Measurements from ENCODE around the gene CAMTA1. TPM values are rescaled to one million over a fixed set of nuclear protein-coding genes. Genes with fewer than 3 reads are reported as not detected.

The CAMTA1 gene
- total and polyA plus RNA-seq, 4 donors, result 78.7 to 438 (median 173) TPM

DNA sequence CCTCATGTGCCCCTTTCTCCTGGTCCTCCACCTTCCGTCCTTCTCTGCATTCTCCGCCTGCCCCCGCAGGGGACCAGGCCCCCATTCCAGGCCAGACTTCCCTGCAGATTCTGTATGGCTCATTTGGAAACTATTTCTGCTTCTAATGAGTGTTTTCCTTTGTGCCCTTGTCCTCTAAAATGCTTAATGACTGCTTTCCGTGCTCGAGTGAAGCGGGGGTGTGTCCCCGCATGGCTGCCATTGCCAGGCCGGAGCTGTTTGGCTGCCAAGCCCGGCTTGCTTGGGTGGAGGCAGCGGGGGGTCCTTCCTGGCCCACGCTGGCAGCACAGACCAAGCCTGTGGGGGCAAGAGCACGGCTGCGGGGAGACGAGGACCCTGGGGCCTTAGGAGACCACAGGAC lies 686.6 kb downstream of the CAMTA1 start:
- H3K4me1 ChIP-seq (ENCODE audit: control insufficient read depth in 1 of 2, insufficient read depth in 2 of 2, low read length in 2 of 2), result peaks cover 0 to 1% of the 10 kb centered on the region in 2 donors
- no peaks in the 10 kb centered on the region for H3K9me3 ChIP-seq (ENCODE audit: control insufficient read depth, low read length)
- H3K27ac ChIP-seq (ENCODE audit: low read depth in 1 of 2, low read length in 2 of 2), result peak overlapping the region in 1 of 2 donors; percentile 67
- DNase-seq (no peak), ATAC-seq (ENCODE audit: low FRiP score) (no peak)
- H3K27me3 ChIP-seq (ENCODE audit: control insufficient read depth in 1 of 2, insufficient read depth in 2 of 2, low read length in 1 of 2), result no peaks in the 10 kb centered on the region
- H3K36me3 ChIP-seq (ENCODE audit: control insufficient read depth in 1 of 2, insufficient read depth in 2 of 2, low read length in 1 of 2), result no peaks in the 10 kb centered on the region
- WGBS, 2 donors, result 57 to 60% methylated on average over 14 of the region's 14 CpGs
- no peak overlapping the region for H3K4me3 ChIP-seq (ENCODE audit: low read length in 2 of 2)
- intact Hi-C loops (cut with DNase I), result no loop called here

DNA sequence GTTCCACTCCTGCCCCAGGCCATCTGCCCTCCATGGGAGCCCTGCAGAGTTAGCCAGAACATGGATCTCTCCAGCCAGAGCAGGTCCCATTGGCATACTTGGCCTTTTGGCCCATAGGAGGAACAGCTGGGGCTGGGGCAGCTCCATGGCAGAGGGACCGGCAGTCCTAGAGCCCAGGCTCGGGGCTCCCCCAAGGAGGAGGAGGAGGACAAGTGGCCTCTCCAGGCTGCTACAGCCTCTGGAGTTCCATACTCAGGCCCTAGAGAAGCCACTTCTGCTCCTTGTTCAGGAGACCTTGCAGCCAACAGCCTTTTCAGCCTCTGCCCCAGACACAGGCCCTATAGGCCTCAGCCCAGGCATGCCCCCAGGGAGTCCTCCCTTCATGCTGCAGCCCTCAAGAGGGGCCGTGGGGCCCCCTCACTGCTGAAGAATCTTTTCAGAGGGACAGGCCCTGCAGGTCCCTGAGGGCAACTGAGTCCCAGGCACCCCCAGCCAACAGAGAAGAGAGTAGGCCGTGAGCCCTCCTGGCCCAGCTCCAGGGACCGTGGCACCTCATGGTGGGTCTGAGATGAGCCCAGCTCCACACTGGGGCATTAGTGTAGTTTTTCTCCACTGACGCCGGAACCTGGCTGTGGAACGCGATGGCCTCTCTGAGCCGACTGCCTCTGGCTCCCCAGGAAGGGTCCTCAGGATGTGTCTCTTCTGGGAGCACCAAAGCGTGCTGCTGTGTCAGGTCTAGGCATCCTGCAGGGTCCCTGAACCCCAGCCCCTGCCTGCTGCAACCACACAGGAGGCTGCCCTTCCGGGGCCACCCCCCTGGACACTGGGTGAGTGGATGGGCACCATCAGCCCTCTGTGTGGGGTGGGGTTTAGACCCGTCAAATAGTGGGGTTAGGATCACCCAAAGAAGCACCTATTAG lies 688.2 kb downstream of the CAMTA1 start:
- 92 to 95% methylated on average over 13 of the region's 13 CpGs for WGBS, 2 donors
- Histone ChIP-seq H3K27me3 (ENCODE audit: control insufficient read depth in 1 of 2, insufficient read depth in 2 of 2, low read length in 1 of 2) (no peaks in the 10 kb centered on the region), H3K36me3 (ENCODE audit: control insufficient read depth in 1 of 2, insufficient read depth in 2 of 2, low read length in 1 of 2) (no peaks in the 10 kb centered on the region), H3K9me3 (ENCODE audit: control insufficient read depth, low read length) (no peaks in the 10 kb centered on the region), H3K4me1 (ENCODE audit: control insufficient read depth in 1 of 2, insufficient read depth in 2 of 2, low read length in 2 of 2) (peaks cover 0 to 1% of the 10 kb centered on the region in 2 donors), H3K4me3 (ENCODE audit: low read length in 2 of 2) (no peak overlapping the region), H3K27ac (ENCODE audit: low read depth in 1 of 2, low read length in 2 of 2) (no peak overlapping the region)
- no peak for DNase-seq
- intact Hi-C loops (cut with DNase I), result no loop called here
- ATAC-seq (ENCODE audit: low FRiP score), result no peak

DNA sequence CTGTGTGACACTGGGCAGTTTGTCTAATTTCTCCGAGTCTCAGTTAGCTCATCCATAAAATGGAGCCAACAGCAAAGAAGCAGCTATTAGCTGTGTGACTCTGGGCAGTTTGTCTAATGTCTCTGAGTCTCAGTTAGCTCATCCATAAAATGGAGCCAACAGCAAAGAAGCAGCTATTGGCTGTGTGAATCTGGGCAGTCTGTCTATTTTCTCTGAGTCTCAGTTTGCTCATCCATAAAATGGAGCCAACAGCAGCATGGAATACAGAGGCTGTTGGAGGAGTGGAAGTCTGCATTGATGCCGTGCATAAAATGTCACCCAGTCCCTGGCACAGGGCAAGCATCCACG lies 688.9 kb downstream of the CAMTA1 start:
- intact Hi-C loops (cut with DNase I), result no loop called here
- H3K36me3 ChIP-seq (ENCODE audit: control insufficient read depth in 1 of 2, insufficient read depth in 2 of 2, low read length in 1 of 2), result no peaks in the 10 kb centered on the region
- H3K4me1 ChIP-seq (ENCODE audit: control insufficient read depth in 1 of 2, insufficient read depth in 2 of 2, low read length in 2 of 2), result peaks cover 0 to 1% of the 10 kb centered on the region in 2 donors
- DNase-seq (no peak), ATAC-seq (ENCODE audit: low FRiP score) (no peak)
- H3K27ac ChIP-seq (ENCODE audit: low read depth in 1 of 2, low read length in 2 of 2), result no peak overlapping the region
- H3K4me3 ChIP-seq (ENCODE audit: low read length in 2 of 2), result no peak overlapping the region
- WGBS, 2 donors, result 91 to 93% methylated on average over 3 of the region's 3 CpGs
- H3K27me3 ChIP-seq (ENCODE audit: control insufficient read depth in 1 of 2, insufficient read depth in 2 of 2, low read length in 1 of 2), result no peaks in the 10 kb centered on the region
- no peaks in the 10 kb centered on the region for H3K9me3 ChIP-seq (ENCODE audit: control insufficient read depth, low read length)

DNA sequence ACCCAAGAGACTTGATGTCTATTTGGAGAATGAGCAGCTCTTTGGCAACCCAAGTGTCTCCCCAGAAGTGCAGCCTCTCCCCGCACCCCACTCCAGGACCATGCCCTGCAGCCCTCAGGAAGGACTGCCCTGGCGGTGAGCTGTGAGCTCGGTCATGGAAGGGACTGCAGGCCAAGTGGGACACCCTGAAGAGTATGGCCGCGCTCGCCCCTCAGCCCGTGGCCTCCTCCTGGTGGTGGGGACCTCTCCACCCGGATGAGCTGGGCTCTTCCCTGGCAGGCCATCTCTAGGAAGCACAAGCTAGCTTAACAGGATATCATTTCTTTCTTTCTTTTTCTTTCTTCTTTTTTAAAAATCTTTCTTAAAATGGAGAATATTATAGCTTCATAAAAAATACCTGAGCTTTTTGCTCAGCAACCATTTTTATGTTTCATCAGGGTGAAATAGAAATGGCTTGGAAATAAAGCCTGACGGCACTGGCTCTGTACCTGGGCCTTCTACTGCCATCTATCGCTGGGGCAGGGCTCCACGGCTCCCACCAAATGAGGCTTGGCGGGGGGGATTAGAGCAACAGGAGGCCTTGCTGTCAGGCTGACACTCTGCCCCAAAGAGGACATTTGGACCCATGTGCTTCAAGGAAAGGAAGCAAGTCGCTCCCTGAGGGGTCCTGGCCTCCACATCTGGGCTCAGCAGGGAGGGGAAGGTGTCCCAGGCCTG lies 689.7 kb downstream of the CAMTA1 start:
- 90 to 95% methylated on average over 13 of the region's 13 CpGs for WGBS, 2 donors
- no peak overlapping the region for H3K27ac ChIP-seq (ENCODE audit: low read depth in 1 of 2, low read length in 2 of 2)
- intact Hi-C loops (cut with DNase I), result no loop called here
- no peaks in the 10 kb centered on the region for H3K27me3 ChIP-seq (ENCODE audit: control insufficient read depth in 1 of 2, insufficient read depth in 2 of 2, low read length in 1 of 2)
- H3K4me3 ChIP-seq (ENCODE audit: low read length in 2 of 2), result no peak overlapping the region
- DNase-seq (no peak), ATAC-seq (ENCODE audit: low FRiP score) (no peak)
- H3K9me3 ChIP-seq (ENCODE audit: control insufficient read depth, low read length), result no peaks in the 10 kb centered on the region
- H3K36me3 ChIP-seq (ENCODE audit: control insufficient read depth in 1 of 2, insufficient read depth in 2 of 2, low read length in 1 of 2), result no peaks in the 10 kb centered on the region
- no peaks in the 10 kb centered on the region for H3K4me1 ChIP-seq (ENCODE audit: control insufficient read depth in 1 of 2, insufficient read depth in 2 of 2, low read length in 2 of 2)

DNA sequence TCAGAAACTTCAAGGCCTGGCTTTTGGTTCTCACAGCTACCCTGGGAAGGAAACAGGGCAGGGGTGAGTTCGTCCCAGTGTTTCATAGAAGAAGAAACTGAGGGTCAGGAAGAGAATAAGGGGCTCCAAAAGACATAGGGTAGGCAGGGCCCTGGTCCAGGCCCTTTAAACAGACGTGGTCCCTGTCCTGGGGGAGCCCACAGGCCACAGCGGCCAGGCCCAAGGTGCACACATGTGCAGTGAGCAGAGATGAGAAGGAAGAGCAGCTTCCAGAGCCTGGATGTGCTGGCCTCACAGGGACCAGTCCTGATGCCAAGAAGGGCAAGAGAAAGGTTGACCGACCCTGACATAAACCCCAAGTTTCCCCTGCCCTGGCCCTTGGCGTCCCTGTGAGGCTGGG lies 690.4 kb downstream of the CAMTA1 start:
- WGBS, 2 donors, result 91 to 93% methylated on average over 5 of the region's 5 CpGs
- no peaks in the 10 kb centered on the region for H3K27me3 ChIP-seq (ENCODE audit: control insufficient read depth in 1 of 2, insufficient read depth in 2 of 2, low read length in 1 of 2)
- no peaks in the 10 kb centered on the region for H3K36me3 ChIP-seq (ENCODE audit: control insufficient read depth in 1 of 2, insufficient read depth in 2 of 2, low read length in 1 of 2)
- DNase-seq (no peak), ATAC-seq (ENCODE audit: low FRiP score) (no peak)
- H3K27ac ChIP-seq (ENCODE audit: low read depth in 1 of 2, low read length in 2 of 2), result no peak overlapping the region
- no peak overlapping the region for H3K4me3 ChIP-seq (ENCODE audit: low read length in 2 of 2)
- H3K9me3 ChIP-seq (ENCODE audit: control insufficient read depth, low read length), result no peaks in the 10 kb centered on the region
- H3K4me1 ChIP-seq (ENCODE audit: control insufficient read depth in 1 of 2, insufficient read depth in 2 of 2, low read length in 2 of 2), result no peaks in the 10 kb centered on the region
- intact Hi-C loops (cut with DNase I), result no loop called here

DNA sequence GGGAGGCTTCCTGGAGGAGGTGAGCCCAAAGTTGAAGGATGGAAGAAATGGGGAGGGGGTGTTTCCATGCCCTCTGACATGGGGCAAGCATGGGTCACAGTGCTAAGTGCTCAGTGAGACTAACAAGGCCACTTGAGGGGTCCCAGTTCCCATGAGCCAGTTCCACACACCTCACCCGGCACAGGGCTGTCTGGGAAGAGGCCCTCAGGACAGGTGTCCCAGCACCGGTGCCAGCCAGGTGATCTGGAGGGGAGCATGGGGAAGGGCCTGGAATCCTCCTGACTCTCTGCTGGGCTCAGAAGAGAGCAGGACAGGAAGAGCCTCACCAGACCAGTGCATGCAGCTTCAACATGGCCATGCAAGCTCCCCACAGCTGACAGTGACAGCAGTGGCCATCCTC lies 691.1 kb downstream of the CAMTA1 start:
- ATAC-seq (ENCODE audit: low FRiP score) (no peak), DNase-seq (no peak)
- no peaks in the 10 kb centered on the region for H3K9me3 ChIP-seq (ENCODE audit: control insufficient read depth, low read length)
- intact Hi-C loops (cut with DNase I), result no loop called here
- no peaks in the 10 kb centered on the region for H3K36me3 ChIP-seq (ENCODE audit: control insufficient read depth in 1 of 2, insufficient read depth in 2 of 2, low read length in 1 of 2)
- 97 to 100% methylated on average over 2 of the region's 2 CpGs for WGBS, 2 donors
- no peaks in the 10 kb centered on the region for H3K4me1 ChIP-seq (ENCODE audit: control insufficient read depth in 1 of 2, insufficient read depth in 2 of 2, low read length in 2 of 2)
- no peaks in the 10 kb centered on the region for H3K27me3 ChIP-seq (ENCODE audit: control insufficient read depth in 1 of 2, insufficient read depth in 2 of 2, low read length in 1 of 2)
- no peak overlapping the region for H3K27ac ChIP-seq (ENCODE audit: low read depth in 1 of 2, low read length in 2 of 2)
- no peak overlapping the region for H3K4me3 ChIP-seq (ENCODE audit: low read length in 2 of 2)

DNA sequence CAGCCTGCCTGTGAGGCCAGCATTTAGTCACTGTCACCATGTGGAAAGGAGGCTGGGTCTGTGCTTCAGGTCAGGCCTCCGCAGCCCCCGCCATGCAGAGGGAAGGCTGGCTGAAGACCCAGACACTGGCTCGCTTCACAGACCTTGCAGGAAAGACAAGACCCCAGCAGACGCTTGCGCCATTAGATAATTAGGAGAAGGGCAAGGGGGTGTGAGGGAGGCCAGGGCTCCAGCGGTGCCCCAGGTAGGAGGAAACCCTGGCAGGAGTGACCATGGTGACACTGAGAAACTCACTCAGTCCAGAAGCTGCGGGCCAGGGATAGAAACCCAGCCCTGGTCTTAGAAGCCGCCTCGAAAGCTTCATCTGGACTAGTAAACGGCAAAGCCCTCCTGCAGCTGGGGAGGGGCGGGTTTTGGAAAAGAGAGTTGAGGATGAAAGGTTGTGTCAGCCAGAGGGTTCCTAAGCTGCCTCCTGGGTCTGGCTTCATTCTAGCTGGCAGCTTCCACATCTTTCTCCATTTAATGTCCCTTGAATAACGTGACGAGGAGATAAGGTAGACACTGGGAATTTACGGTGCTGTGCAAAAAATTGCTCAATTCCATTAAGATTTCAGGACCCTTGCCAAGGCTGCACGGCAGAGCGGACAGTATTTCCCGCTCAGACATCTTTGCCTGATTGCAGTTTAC lies 691.8 kb downstream of the CAMTA1 start:
- Histone ChIP-seq H3K36me3 (ENCODE audit: control insufficient read depth in 1 of 2, insufficient read depth in 2 of 2, low read length in 1 of 2) (no peaks in the 10 kb centered on the region), H3K4me3 (ENCODE audit: low read length in 2 of 2) (no peak overlapping the region), H3K27me3 (ENCODE audit: control insufficient read depth in 1 of 2, insufficient read depth in 2 of 2, low read length in 1 of 2) (no peaks in the 10 kb centered on the region), H3K27ac (ENCODE audit: low read depth in 1 of 2, low read length in 2 of 2) (no peak overlapping the region), H3K9me3 (ENCODE audit: control insufficient read depth, low read length) (no peaks in the 10 kb centered on the region), H3K4me1 (ENCODE audit: control insufficient read depth in 1 of 2, insufficient read depth in 2 of 2, low read length in 2 of 2) (no peaks in the 10 kb centered on the region)
- DNase-seq (no peak), ATAC-seq (ENCODE audit: low FRiP score) (no peak)
- intact Hi-C loops (cut with DNase I), result no loop called here
- 77 to 79% methylated on average over 17 of the region's 17 CpGs for WGBS, 2 donors

DNA sequence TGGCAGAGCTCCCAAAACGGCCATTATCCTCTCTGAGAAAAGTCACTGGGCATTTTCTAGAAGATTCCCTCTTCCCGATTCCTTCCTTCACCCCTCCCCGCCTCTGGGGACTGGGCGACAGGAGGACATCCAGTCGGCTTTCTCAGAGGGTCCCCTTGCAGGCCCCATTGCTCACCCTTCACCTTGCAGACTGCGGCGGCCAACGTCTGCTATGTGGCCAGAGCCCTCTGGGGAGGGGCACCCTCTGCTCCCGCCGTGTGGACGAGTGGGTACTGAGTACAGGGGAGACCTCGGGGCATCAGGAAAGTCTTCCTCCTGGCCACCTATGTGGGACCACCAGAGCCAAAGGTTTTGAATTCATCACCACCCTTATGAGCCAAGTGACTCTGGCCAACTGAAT lies 692.3 kb downstream of the CAMTA1 start:
- 82% methylated on average over 12 of the region's 12 CpGs for WGBS, 2 donors

More for the DNA sequence above, 692.3 kb downstream of the CAMTA1 start:
- H3K27me3 ChIP-seq (ENCODE audit: control insufficient read depth in 1 of 2, insufficient read depth in 2 of 2, low read length in 1 of 2), result no peaks in the 10 kb centered on the region
- ATAC-seq (ENCODE audit: low FRiP score), result no peak
- H3K4me1 ChIP-seq (ENCODE audit: control insufficient read depth in 1 of 2, insufficient read depth in 2 of 2, low read length in 2 of 2), result no peaks in the 10 kb centered on the region
- no peaks in the 10 kb centered on the region for H3K36me3 ChIP-seq (ENCODE audit: control insufficient read depth in 1 of 2, insufficient read depth in 2 of 2, low read length in 1 of 2)
- intact Hi-C loops (cut with DNase I), result no loop called here
- H3K4me3 ChIP-seq (ENCODE audit: low read length in 2 of 2), result no peak overlapping the region
- no peaks in the 10 kb centered on the region for H3K9me3 ChIP-seq (ENCODE audit: control insufficient read depth, low read length)
- DNase-seq, result no peak
- no peak overlapping the region for H3K27ac ChIP-seq (ENCODE audit: low read depth in 1 of 2, low read length in 2 of 2)
